ENCODE measurements around the gene SHANK1.

Gene SHANK1

GRCh38 chr19:50663482-50663790, 56.2 kb downstream of the SHANK1 start:
- TF ChIP-seq EZH2phosphoT487 (conservative IDR thresholded peaks at IDR 0.05; ENCODE audit: low read length) = no peak
- no peak for TF ChIP-seq CTCF (IDR thresholded peaks at IDR 0.05; ENCODE audit: insufficient read depth, low read length, poor library complexity, severe bottlenecking)
- no peaks in the 10 kb centered on the region for H3K36me3 ChIP-seq (ENCODE audit: low read length)
- no peak overlapping the region for H3K9ac ChIP-seq (ENCODE audit: low read length)
- no peak overlapping the region for H2AFZ ChIP-seq (ENCODE audit: low read depth, low read length, severe bottlenecking)
- no peaks in the 10 kb centered on the region for H3K27me3 ChIP-seq (ENCODE audit: low read length)
- no peak overlapping the region for H3K4me2 ChIP-seq (ENCODE audit: low read depth, low read length, poor library complexity, severe bottlenecking)
- no peak overlapping the region for H3K27ac ChIP-seq (ENCODE audit: low read depth, low read length)
- no peaks in the 10 kb centered on the region for H3K79me2 ChIP-seq (ENCODE audit: insufficient read depth, low read length)
- no peaks in the 10 kb centered on the region for H3F3A ChIP-seq (ENCODE audit: insufficient read depth)
- no peaks in the 10 kb centered on the region for H3K9me3 ChIP-seq (ENCODE audit: insufficient read depth, low read length)
- no peaks in the 10 kb centered on the region for H4K20me1 ChIP-seq (ENCODE audit: low read depth, low read length)
- no peak overlapping the region for H3K4me3 ChIP-seq (ENCODE audit: insufficient read depth, low read length, poor library complexity, severe bottlenecking)
- H3K9me2 ChIP-seq (replicated peaks; ENCODE audit: insufficient read depth, low read length) = no peaks in the 10 kb centered on the region

- H3F3A ChIP-seq (ENCODE audit: insufficient read depth) = no peaks in the 10 kb centered on the region
- no peaks in the 10 kb centered on the region for H3K9me3 ChIP-seq (ENCODE audit: insufficient read depth, low read length)
- H3K27me3 ChIP-seq (ENCODE audit: low read length) = no peaks in the 10 kb centered on the region
- no peak overlapping the region for H3K9ac ChIP-seq (ENCODE audit: low read length)
- TF ChIP-seq EZH2phosphoT487 (conservative IDR thresholded peaks at IDR 0.05; ENCODE audit: low read length) = no peak
- H3K9me2 ChIP-seq (replicated peaks; ENCODE audit: insufficient read depth, low read length) = no peaks in the 10 kb centered on the region
- H3K4me2 ChIP-seq (ENCODE audit: low read depth, low read length, poor library complexity, severe bottlenecking) = no peak overlapping the region
- no peaks in the 10 kb centered on the region for H3K36me3 ChIP-seq (ENCODE audit: low read length)
- no peaks in the 10 kb centered on the region for H4K20me1 ChIP-seq (ENCODE audit: low read depth, low read length)
- H3K4me3 ChIP-seq (ENCODE audit: insufficient read depth, low read length, poor library complexity, severe bottlenecking) = no peak overlapping the region
- no peaks in the 10 kb centered on the region for H3K79me2 ChIP-seq (ENCODE audit: insufficient read depth, low read length)
- no peak overlapping the region for H3K27ac ChIP-seq (ENCODE audit: low read depth, low read length)
- no peak overlapping the region for H2AFZ ChIP-seq (ENCODE audit: low read depth, low read length, severe bottlenecking)
Observed at GRCh38 chr19:50662651-50663481, 56.7 kb downstream of the SHANK1 start.

- no peaks in the 10 kb centered on the region for H3F3A ChIP-seq (ENCODE audit: insufficient read depth)
- no peak for TF ChIP-seq CTCF (IDR thresholded peaks at IDR 0.05; ENCODE audit: insufficient read depth, low read length, poor library complexity, severe bottlenecking)
- no peaks in the 10 kb centered on the region for H3K79me2 ChIP-seq (ENCODE audit: insufficient read depth, low read length)
- no peaks in the 10 kb centered on the region for H3K9me3 ChIP-seq (ENCODE audit: insufficient read depth, low read length)
- H4K20me1 ChIP-seq (ENCODE audit: low read depth, low read length) = no peaks in the 10 kb centered on the region
- H3K4me2 ChIP-seq (ENCODE audit: low read depth, low read length, poor library complexity, severe bottlenecking) = no peak overlapping the region
- no peak overlapping the region for H3K9ac ChIP-seq (ENCODE audit: low read length)
- H3K4me3 ChIP-seq (ENCODE audit: insufficient read depth, low read length, poor library complexity, severe bottlenecking) = no peak overlapping the region
- H3K27me3 ChIP-seq (ENCODE audit: low read length) = no peaks in the 10 kb centered on the region
- H2AFZ ChIP-seq (ENCODE audit: low read depth, low read length, severe bottlenecking) = no peak overlapping the region
- H3K36me3 ChIP-seq (ENCODE audit: low read length) = no peaks in the 10 kb centered on the region
- H3K9me2 ChIP-seq (replicated peaks; ENCODE audit: insufficient read depth, low read length) = no peaks in the 10 kb centered on the region
- H3K27ac ChIP-seq (ENCODE audit: low read depth, low read length) = no peak overlapping the region
Observed at GRCh38 chr19:50661766-50662650, 57.6 kb downstream of the SHANK1 start.

- no peaks in the 10 kb centered on the region for H3K9me3 ChIP-seq (ENCODE audit: insufficient read depth, low read length)
- no peaks in the 10 kb centered on the region for H3K27me3 ChIP-seq (ENCODE audit: low read length)
- no peaks in the 10 kb centered on the region for H4K20me1 ChIP-seq (ENCODE audit: low read depth, low read length)
- no peaks in the 10 kb centered on the region for H3K36me3 ChIP-seq (ENCODE audit: low read length)
- H2AFZ ChIP-seq (ENCODE audit: low read depth, low read length, severe bottlenecking) = no peak overlapping the region
- H3K27ac ChIP-seq (ENCODE audit: low read depth, low read length) = no peak overlapping the region
- no peak overlapping the region for H3K4me2 ChIP-seq (ENCODE audit: low read depth, low read length, poor library complexity, severe bottlenecking)
- H3K79me2 ChIP-seq (ENCODE audit: insufficient read depth, low read length) = no peaks in the 10 kb centered on the region
- no peak overlapping the region for H3K4me3 ChIP-seq (ENCODE audit: insufficient read depth, low read length, poor library complexity, severe bottlenecking)
- H3K9me2 ChIP-seq (replicated peaks; ENCODE audit: insufficient read depth, low read length) = no peaks in the 10 kb centered on the region
- H3K9ac ChIP-seq (ENCODE audit: low read length) = no peak overlapping the region
- no peaks in the 10 kb centered on the region for H3F3A ChIP-seq (ENCODE audit: insufficient read depth)
- TF ChIP-seq EZH2phosphoT487 (conservative IDR thresholded peaks at IDR 0.05; ENCODE audit: low read length) = no peak
- TF ChIP-seq CTCF (IDR thresholded peaks at IDR 0.05; ENCODE audit: insufficient read depth, low read length, poor library complexity, severe bottlenecking) = no peak
Observed at GRCh38 chr19:50661023-50661422, 58.6 kb downstream of the SHANK1 start.

Data from SU-DHL-6 (cell line).